ENCODE results near the gene NCOA5. TPM values are rescaled to one million over a fixed set of nuclear protein-coding genes. Genes with fewer than 3 reads are reported as not detected.

Gene NCOA5
- total and polyA plus RNA-seq, 7 experiments from 2014 or later: 15.7 to 47.6 (median 39.4) TPM

GRCh38 chr20:46108976-46109375, 19.2 kb upstream of the NCOA5 start:
- H3K4me3 ChIP-seq (ENCODE audit: low read length): no peak overlapping the region
- H3K4me1 ChIP-seq (ENCODE audit: control insufficient read depth in 2 of 2, insufficient read depth in 2 of 2, low read length in 2 of 2): no peaks in the 10 kb centered on the region
- H3K27me3 Mint-ChIP-seq: peaks cover 41 to 72% (median 57%) of the 10 kb centered on the region in 5 donors
- H3K36me3 ChIP-seq (ENCODE audit: control insufficient read depth in 2 of 3, insufficient read depth in 3 of 3, low read length in 3 of 3): no peaks in the 10 kb centered on the region
- peaks cover 0 to 6% (median 0%) of the 10 kb centered on the region in 11 donors for H3K9me3 Mint-ChIP-seq
- H3K4me3 Mint-ChIP-seq: no peak overlapping the region
- POLR2A ChIA-PET: no interaction called here
- peaks cover 5 to 6% of the 10 kb centered on the region in 2 donors for H3K27me3 ChIP-seq (ENCODE audit: control insufficient read depth in 2 of 2, insufficient read depth in 2 of 2, low read length in 2 of 2)
- no peak overlapping the region for H3K27ac Mint-ChIP-seq
- H3K9me3 ChIP-seq (ENCODE audit: control insufficient read depth in 2 of 3, low read length in 3 of 3): no peaks in the 10 kb centered on the region
- DNase-seq (no peak), ATAC-seq (no peak)
- H3K4me1 Mint-ChIP-seq: peaks cover 0 to 14% (median 0%) of the 10 kb centered on the region in 7 donors
- no peaks in the 10 kb centered on the region for H3K36me3 Mint-ChIP-seq
- CTCF ChIA-PET: no interaction called here
- no peak overlapping the region for H3K27ac ChIP-seq (ENCODE audit: low read depth, low read length)
- intact Hi-C loops (cut with micrococcal nuclease): no loop called here

DNA sequence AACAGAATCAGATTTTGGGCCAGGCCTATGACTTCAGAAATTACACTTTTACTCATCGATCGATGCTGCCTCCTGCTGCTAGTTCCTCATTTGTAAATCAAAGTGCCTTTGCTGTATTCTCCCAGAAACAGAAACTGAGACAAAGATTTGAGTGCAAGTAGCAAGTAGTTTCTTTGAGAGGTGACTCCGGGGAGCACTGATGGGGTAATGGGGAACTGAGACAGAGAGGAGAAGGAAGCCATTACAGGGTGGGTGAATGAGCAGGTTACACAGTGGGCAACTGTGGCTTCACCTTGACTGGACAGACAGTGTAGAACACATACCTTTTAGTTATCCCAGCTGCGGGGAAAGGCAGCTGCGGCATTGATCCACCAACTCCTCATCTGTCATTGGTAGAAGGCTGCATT, 18.7 kb upstream of the NCOA5 start:
- peak; percentile 57 for ATAC-seq
- no peak overlapping the region for H3K27ac ChIP-seq (ENCODE audit: low read depth, low read length)
- peaks cover 0 to 14% (median 0%) of the 10 kb centered on the region in 7 donors for H3K4me1 Mint-ChIP-seq

DNA sequence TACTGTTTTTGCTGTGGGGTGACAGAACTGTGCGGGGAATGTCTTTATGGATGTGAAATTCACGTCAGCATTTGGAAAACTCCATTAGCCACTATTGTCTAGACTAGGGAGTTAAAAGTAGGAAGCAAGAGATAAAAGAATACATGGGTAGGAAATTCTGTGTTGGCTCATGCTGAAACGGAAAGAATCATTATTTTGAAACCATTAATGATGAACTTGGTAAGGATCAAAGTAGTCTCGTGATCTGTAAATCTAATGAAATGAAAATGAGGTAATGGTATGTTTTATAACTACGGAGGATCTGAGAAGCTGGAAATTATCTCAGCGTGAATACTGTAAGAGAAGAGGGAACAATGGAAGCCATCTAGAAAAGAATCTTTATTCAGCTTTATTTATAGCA, 17.3 kb upstream of the NCOA5 start:
- intact Hi-C loops (cut with micrococcal nuclease): no loop called here
- Histone ChIP-seq H3K4me3 (ENCODE audit: low read length) (no peak overlapping the region), H3K9me3 (ENCODE audit: control insufficient read depth in 2 of 3, low read length in 3 of 3) (no peaks in the 10 kb centered on the region), H3K4me1 (ENCODE audit: control insufficient read depth in 2 of 2, insufficient read depth in 2 of 2, low read length in 2 of 2) (no peaks in the 10 kb centered on the region), H3K27me3 (ENCODE audit: control insufficient read depth in 2 of 2, insufficient read depth in 2 of 2, low read length in 2 of 2) (peaks cover 5 to 6% of the 10 kb centered on the region in 2 donors), H3K27ac (ENCODE audit: low read depth, low read length) (no peak overlapping the region), H3K36me3 (ENCODE audit: control insufficient read depth in 2 of 3, insufficient read depth in 3 of 3, low read length in 3 of 3) (no peaks in the 10 kb centered on the region)
- H3K9me3 Mint-ChIP-seq: peaks cover 0 to 10% (median 3%) of the 10 kb centered on the region in 11 donors
- H3K4me3 Mint-ChIP-seq: no peak overlapping the region
- ATAC-seq (no peak), DNase-seq (no peak)
- no peak overlapping the region for H3K27ac Mint-ChIP-seq
- peaks cover 54 to 72% (median 65%) of the 10 kb centered on the region in 5 donors for H3K27me3 Mint-ChIP-seq
- H3K4me1 Mint-ChIP-seq: peaks cover 0 to 14% (median 0%) of the 10 kb centered on the region in 7 donors
- ChIA-PET POLR2A (no interaction called here), CTCF (no interaction called here)
- peaks cover 0 to 4% (median 0%) of the 10 kb centered on the region in 5 donors for H3K36me3 Mint-ChIP-seq

More for the DNA sequence above, 18.7 kb upstream of the NCOA5 start:
- no peak overlapping the region for H3K4me3 ChIP-seq (ENCODE audit: low read length)
- H3K4me1 ChIP-seq (ENCODE audit: control insufficient read depth in 2 of 2, insufficient read depth in 2 of 2, low read length in 2 of 2): no peaks in the 10 kb centered on the region
- intact Hi-C loops (cut with micrococcal nuclease): no loop called here
- CTCF ChIA-PET: no interaction called here
- no peaks in the 10 kb centered on the region for H3K36me3 ChIP-seq (ENCODE audit: control insufficient read depth in 2 of 3, insufficient read depth in 3 of 3, low read length in 3 of 3)
- POLR2A ChIA-PET: no interaction called here
- no peaks in the 10 kb centered on the region for H3K9me3 ChIP-seq (ENCODE audit: control insufficient read depth in 2 of 3, low read length in 3 of 3)
- Mint-ChIP-seq H3K27ac (no peak overlapping the region), H3K36me3 (no peaks in the 10 kb centered on the region), H3K27me3 (peaks cover 43 to 66% (median 54%) of the 10 kb centered on the region in 5 donors), H3K9me3 (peaks cover 0 to 6% (median 0%) of the 10 kb centered on the region in 11 donors), H3K4me3 (no peak overlapping the region)
- DNase-seq: no peak
- H3K27me3 ChIP-seq (ENCODE audit: control insufficient read depth in 2 of 2, insufficient read depth in 2 of 2, low read length in 2 of 2): peaks cover 5 to 6% of the 10 kb centered on the region in 2 donors

GRCh38 chr20:46104262-46104661, 14.5 kb upstream of the NCOA5 start:
- Histone ChIP-seq H3K9me3 (ENCODE audit: control insufficient read depth in 2 of 3, low read length in 3 of 3) (no peaks in the 10 kb centered on the region), H3K4me3 (ENCODE audit: low read length) (no peak overlapping the region), H3K27me3 (ENCODE audit: control insufficient read depth in 2 of 2, insufficient read depth in 2 of 2, low read length in 2 of 2) (peaks cover 5 to 10% of the 10 kb centered on the region in 2 donors), H3K4me1 (ENCODE audit: control insufficient read depth in 2 of 2, insufficient read depth in 2 of 2, low read length in 2 of 2) (no peaks in the 10 kb centered on the region), H3K27ac (ENCODE audit: low read depth, low read length) (no peak overlapping the region), H3K36me3 (ENCODE audit: control insufficient read depth in 2 of 3, insufficient read depth in 3 of 3, low read length in 3 of 3) (no peaks in the 10 kb centered on the region)
- Mint-ChIP-seq H3K36me3 (peaks cover 0 to 8% (median 4%) of the 10 kb centered on the region in 5 donors), H3K4me1 (peaks cover 0 to 7% (median 0%) of the 10 kb centered on the region in 7 donors), H3K27me3 (peaks cover 63 to 70% (median 69%) of the 10 kb centered on the region in 5 donors), H3K27ac (no peak overlapping the region), H3K4me3 (no peak overlapping the region), H3K9me3 (peaks cover 0 to 10% (median 3%) of the 10 kb centered on the region in 11 donors)
- ChIA-PET CTCF (no interaction called here), POLR2A (no interaction called here)
- no peak for ATAC-seq
- intact Hi-C loops (cut with micrococcal nuclease): no loop called here
- DNase-seq: no peak

DNA sequence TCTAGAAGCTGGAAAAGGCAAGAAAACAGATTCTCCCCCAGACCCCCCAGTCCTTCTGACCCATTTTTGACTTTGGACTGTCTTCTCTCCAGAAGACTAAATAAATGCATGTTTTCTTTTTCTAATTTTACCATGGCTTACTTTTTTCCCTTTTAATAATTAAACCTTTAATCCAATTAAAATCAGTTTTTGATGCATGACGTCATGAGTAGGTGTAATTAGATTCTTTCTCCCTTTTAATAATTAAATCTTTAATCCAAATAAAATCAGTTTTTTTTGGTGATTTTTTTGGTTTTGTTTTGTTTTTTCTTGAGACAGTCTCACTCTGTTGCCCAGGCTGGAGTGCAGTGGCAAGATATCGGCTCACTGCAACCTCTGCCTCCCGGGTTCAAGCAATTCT, 13.2 kb upstream of the NCOA5 start:
- H3K27ac ChIP-seq (ENCODE audit: low read depth, low read length): no peak overlapping the region
- Mint-ChIP-seq H3K4me3 (no peak overlapping the region), H3K9me3 (peaks cover 0 to 10% (median 3%) of the 10 kb centered on the region in 11 donors), H3K36me3 (peaks cover 0 to 8% (median 4%) of the 10 kb centered on the region in 5 donors), H3K4me1 (peaks cover 0 to 3% (median 0%) of the 10 kb centered on the region in 7 donors), H3K27me3 (peaks cover 65 to 72% (median 65%) of the 10 kb centered on the region in 5 donors), H3K27ac (no peak overlapping the region)
- CTCF ChIA-PET: no interaction called here
- no peak for DNase-seq
- no peaks in the 10 kb centered on the region for H3K4me1 ChIP-seq (ENCODE audit: control insufficient read depth in 2 of 2, insufficient read depth in 2 of 2, low read length in 2 of 2)
- H3K9me3 ChIP-seq (ENCODE audit: control insufficient read depth in 2 of 3, low read length in 3 of 3): no peaks in the 10 kb centered on the region
- H3K4me3 ChIP-seq (ENCODE audit: low read length): no peak overlapping the region
- ATAC-seq: no peak
- POLR2A ChIA-PET: no interaction called here
- peaks cover 9 to 10% of the 10 kb centered on the region in 2 donors for H3K27me3 ChIP-seq (ENCODE audit: control insufficient read depth in 2 of 2, insufficient read depth in 2 of 2, low read length in 2 of 2)
- H3K36me3 ChIP-seq (ENCODE audit: control insufficient read depth in 2 of 3, insufficient read depth in 3 of 3, low read length in 3 of 3): no peaks in the 10 kb centered on the region
- intact Hi-C loops (cut with micrococcal nuclease): no loop called here

- H3K9me3 ChIP-seq (ENCODE audit: control insufficient read depth in 2 of 3, low read length in 3 of 3): no peaks in the 10 kb centered on the region
Measured at GRCh38 chr20:46101957-46102356, 12.2 kb upstream of the NCOA5 start.

DNA sequence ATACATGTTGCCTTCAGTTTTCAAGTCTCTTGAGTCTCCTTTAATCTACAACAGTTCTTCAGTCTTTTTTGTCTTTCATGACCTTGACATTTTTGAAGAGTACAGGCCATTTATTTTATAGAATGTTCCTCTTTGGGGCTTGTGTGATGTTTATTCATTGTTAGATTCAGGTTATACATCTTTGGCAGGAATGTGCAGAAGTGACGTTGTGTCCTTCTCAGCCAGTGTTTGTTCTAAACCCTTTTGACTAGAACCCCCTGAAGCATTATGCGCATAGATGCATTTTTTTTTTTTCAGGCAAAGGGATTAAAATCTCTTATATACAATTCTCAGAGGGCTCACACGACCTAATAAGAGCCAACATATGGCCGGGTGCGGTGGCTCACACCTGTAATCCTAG, 11.2 kb upstream of the NCOA5 start:
- ChIA-PET CTCF (no interaction called here), POLR2A (no interaction called here)
- Histone ChIP-seq H3K4me1 (ENCODE audit: control insufficient read depth in 2 of 2, insufficient read depth in 2 of 2, low read length in 2 of 2) (no peaks in the 10 kb centered on the region), H3K27me3 (ENCODE audit: control insufficient read depth in 2 of 2, insufficient read depth in 2 of 2, low read length in 2 of 2) (peaks cover 9 to 10% of the 10 kb centered on the region in 2 donors), H3K9me3 (ENCODE audit: control insufficient read depth in 2 of 3, low read length in 3 of 3) (no peaks in the 10 kb centered on the region), H3K4me3 (ENCODE audit: low read length) (no peak overlapping the region), H3K36me3 (ENCODE audit: control insufficient read depth in 2 of 3, insufficient read depth in 3 of 3, low read length in 3 of 3) (no peaks in the 10 kb centered on the region), H3K27ac (ENCODE audit: low read depth, low read length) (no peak overlapping the region)
- intact Hi-C loops (cut with micrococcal nuclease): no loop called here
- Mint-ChIP-seq H3K27me3 (peaks cover 51 to 70% (median 62%) of the 10 kb centered on the region in 5 donors), H3K4me3 (no peak overlapping the region), H3K27ac (no peak overlapping the region), H3K9me3 (peaks cover 0 to 10% (median 3%) of the 10 kb centered on the region in 11 donors), H3K4me1 (peaks cover 0 to 1% (median 0%) of the 10 kb centered on the region in 7 donors), H3K36me3 (peaks cover 0 to 8% (median 4%) of the 10 kb centered on the region in 5 donors)
- DNase-seq: no peak
- no peak for ATAC-seq

More at GRCh38 chr20:46101957-46102356, 12.2 kb upstream of the NCOA5 start:
- Histone ChIP-seq H3K36me3 (ENCODE audit: control insufficient read depth in 2 of 3, insufficient read depth in 3 of 3, low read length in 3 of 3) (no peaks in the 10 kb centered on the region), H3K4me1 (ENCODE audit: control insufficient read depth in 2 of 2, insufficient read depth in 2 of 2, low read length in 2 of 2) (no peaks in the 10 kb centered on the region), H3K4me3 (ENCODE audit: low read length) (no peak overlapping the region), H3K27me3 (ENCODE audit: control insufficient read depth in 2 of 2, insufficient read depth in 2 of 2, low read length in 2 of 2) (peaks cover 9 to 10% of the 10 kb centered on the region in 2 donors), H3K27ac (ENCODE audit: low read depth, low read length) (no peak overlapping the region)
- Mint-ChIP-seq H3K4me1 (peaks cover 0 to 1% (median 0%) of the 10 kb centered on the region in 7 donors), H3K27me3 (peaks cover 55 to 69% (median 66%) of the 10 kb centered on the region in 5 donors), H3K27ac (no peak overlapping the region), H3K36me3 (peaks cover 0 to 8% (median 4%) of the 10 kb centered on the region in 5 donors), H3K4me3 (no peak overlapping the region), H3K9me3 (peaks cover 0 to 10% (median 3%) of the 10 kb centered on the region in 11 donors)
- no peak for DNase-seq
- ATAC-seq: no peak
- POLR2A ChIA-PET: no interaction called here
- intact Hi-C loops (cut with micrococcal nuclease): no loop called here
- CTCF ChIA-PET: no interaction called here

Data from naive thymus-derived CD4-positive, alpha-beta T cell (primary cell).